Liver (tissue), 9 donors: Measurements from ENCODE around the gene CHIT1. TPM values are rescaled to one million over a fixed set of nuclear protein-coding genes. Genes with fewer than 3 reads are reported as not detected.
A peak's percentile ranks its signal among the peaks of the same experiment; 100 is the strongest.
"Not testable (repeated sequence)": the region's sequence is repeated elsewhere in the genome, so short reads cannot be mapped to it uniquely, and the experiment has no call there.

Experiments
- DNase-seq: peaks from one replicate; pipeline ENCODE4 v3.0.0-alpha.2; 2017; ENCODE audit warnings: low spot score
- H3K27ac ChIP-seq, 2 donors: one replicate each; pipeline ENCODE4 v1.7.0; 2013; ENCODE audit warnings: inconsistent platforms in 2 of 2, low read length in 2 of 2, control low read depth in 1 of 2, low read depth in 1 of 2, mild to moderate bottlenecking in 1 of 2
- H3K27me3 ChIP-seq, 4 donors: one replicate each; pipeline versions ENCODE4 v1.6.1 to v1.7.0; 2013; ENCODE audit warnings: low read length in 3 of 4, inconsistent platforms in 1 of 4, mild to moderate bottlenecking in 1 of 4, moderate library complexity in 1 of 4; ENCODE audit not compliant: control insufficient read depth in 4 of 4, insufficient read depth in 4 of 4
- H3K36me3 ChIP-seq, 4 donors: one replicate each; pipeline versions ENCODE4 v1.6.1 to v1.7.0; 2013; ENCODE audit warnings: low read length in 3 of 4, mild to moderate bottlenecking in 3 of 4, low read depth in 1 of 4, moderate library complexity in 1 of 4; ENCODE audit not compliant: control insufficient read depth in 4 of 4, insufficient read depth in 3 of 4
- H3K4me1 ChIP-seq, 4 donors: one replicate each; pipeline versions ENCODE4 v1.6.1 to v1.7.0; 2013; ENCODE audit warnings: low read length in 3 of 4, mild to moderate bottlenecking in 3 of 4, moderate library complexity in 1 of 4; ENCODE audit not compliant: control insufficient read depth in 4 of 4, insufficient read depth in 4 of 4
- H3K4me3 ChIP-seq, 3 donors: one replicate each; pipeline versions ENCODE4 v1.6.1 to v1.7.0; 2013; ENCODE audit warnings: low read length in 3 of 3, control low read depth in 1 of 3, low read depth in 1 of 3, mild to moderate bottlenecking in 1 of 3
- H3K9ac ChIP-seq, 2 donors: one replicate each; pipeline ENCODE4 v1.7.0; 2013; ENCODE audit warnings: low read length in 2 of 2, mild to moderate bottlenecking in 2 of 2, moderate library complexity in 2 of 2, control low read depth in 1 of 2, low read depth in 1 of 2
- H3K9me3 ChIP-seq, 4 donors: one replicate each; pipeline versions ENCODE4 v1.6.1 to v1.7.0; 2013; ENCODE audit warnings: low read length in 3 of 4; ENCODE audit not compliant: control insufficient read depth in 4 of 4
- ATF3 ChIP-seq: IDR thresholded peaks from 2 replicates; pipeline ENCODE4 v1.6.1; 2016; ENCODE audit warnings: antibody characterized with exemption
- EGR1 ChIP-seq, 2 donors: IDR thresholded peaks; 2 replicates each; pipeline ENCODE4 v1.6.1; 2016 to 2018; ENCODE audit warnings: antibody characterized with exemption in 2 of 2, low read depth in 2 of 2
- FOXA1 ChIP-seq: IDR thresholded peaks from 2 replicates; pipeline ENCODE4 v1.6.1; 2016; ENCODE audit warnings: antibody characterized with exemption
- FOXA2 ChIP-seq: IDR thresholded peaks from 2 replicates; pipeline ENCODE4 v1.6.1; 2016; ENCODE audit warnings: antibody characterized with exemption
- GABPA ChIP-seq, 2 donors: IDR thresholded peaks in 1 of 2; conservative IDR thresholded peaks in 1 of 2; 2 replicates each; pipeline ENCODE4 v1.6.1; 2016; ENCODE audit warnings: antibody characterized with exemption in 2 of 2, mild to moderate bottlenecking in 1 of 2, moderate library complexity in 1 of 2
- HNF4A ChIP-seq, 2 donors: conservative IDR thresholded peaks; 2 replicates each; pipeline ENCODE4 v1.6.1; 2016; ENCODE audit warnings: antibody characterized with exemption in 2 of 2, mild to moderate bottlenecking in 2 of 2
- HNF4G ChIP-seq: IDR thresholded peaks from 2 replicates; pipeline ENCODE4 v1.6.1; 2016; ENCODE audit warnings: antibody characterized with exemption
- JUND ChIP-seq, 2 donors: IDR thresholded peaks; 2 replicates each; pipeline ENCODE4 v1.6.1; 2016; ENCODE audit warnings: antibody characterized with exemption in 2 of 2
- MAX ChIP-seq: IDR thresholded peaks from 2 replicates; pipeline ENCODE4 v1.6.1; 2016; ENCODE audit warnings: antibody characterized with exemption
- NR2F2 ChIP-seq: IDR thresholded peaks from 2 replicates; pipeline ENCODE4 v1.6.1; 2016; ENCODE audit warnings: antibody characterized with exemption
- RAD21 ChIP-seq, 2 donors: IDR thresholded peaks; 2 replicates each; pipeline ENCODE4 v1.6.1; 2016; ENCODE audit warnings: antibody characterized with exemption in 2 of 2, mild to moderate bottlenecking in 2 of 2
- RXRA ChIP-seq, 2 donors: IDR thresholded peaks; 2 replicates each; pipeline ENCODE4 v1.6.1; 2017 to 2018; ENCODE audit warnings: antibody characterized with exemption in 2 of 2, mild to moderate bottlenecking in 1 of 2
- SP1 ChIP-seq: IDR thresholded peaks from 2 replicates; pipeline ENCODE4 v1.6.1; 2018; ENCODE audit warnings: antibody characterized with exemption, mild to moderate bottlenecking
- TAF1 ChIP-seq: conservative IDR thresholded peaks from 2 replicates; pipeline ENCODE4 v1.6.1; 2016; ENCODE audit warnings: antibody characterized with exemption, mild to moderate bottlenecking
- YY1 ChIP-seq: IDR thresholded peaks from 2 replicates; pipeline ENCODE4 v1.6.1; 2016; ENCODE audit warnings: antibody characterized with exemption, mild to moderate bottlenecking
- WGBS: extraction: QIAGEN DNeasy Blood & Tissue Kit; methylation state at CpG from one replicate; pipeline ENCODE4 v1.1.7; 2013; 5-methylcytosine and 5-hydroxymethylcytosine counted together
- polyA plus RNA-seq, 2 donors: library from polyadenylated mRNA; stranded (reverse) in 1 of 2; unstranded in 1 of 2; fragments of 200-250 nt in 1 of 2; fragments of >200 nt in 1 of 2; fragmentation: Nextera tagmentation in 1 of 2; extraction: Ambion mirVana in 1 of 2; gene quantifications; one replicate each; pipeline versions ENCODE4 v1.2.1 to v1.2.3, GENCODE V29; 2013 to 2015
- total RNA-seq, 2 donors: library from RNA; depleted of rRNA; stranded (reverse); fragments of >200 nt; gene quantifications; one replicate each; pipeline ENCODE4 v1.2.3, GENCODE V29; 2014
- TF ChIP-seq, protein P1 (sequence below): fragments of 150-350 bp; IDR thresholded peaks from 2 replicates; pipeline ENCODE4 v1.5.1; 2017; ENCODE audit warnings: improper control_type of control experiment, low read depth, low read length; ENCODE audit not compliant: missing input control
- TF ChIP-seq, protein P2 (sequence below): IDR thresholded peaks from 2 replicates; pipeline ENCODE4 v1.6.1; 2016; ENCODE audit warnings: antibody characterized with exemption
- TF ChIP-seq, protein P3 (sequence below): IDR thresholded peaks from 2 replicates; pipeline ENCODE4 v1.6.1; 2016; ENCODE audit warnings: antibody characterized with exemption, mild to moderate bottlenecking
- donor health status: healthy.
- donor health status: healthy.
- donor health status: healthy.
- donor health status: healthy.
- donor health status: healthy.

The CHIT1 gene
- total and polyA plus RNA-seq, 4 donors = under 0.01 to 0.07 TPM; not detected in 2

DNA sequence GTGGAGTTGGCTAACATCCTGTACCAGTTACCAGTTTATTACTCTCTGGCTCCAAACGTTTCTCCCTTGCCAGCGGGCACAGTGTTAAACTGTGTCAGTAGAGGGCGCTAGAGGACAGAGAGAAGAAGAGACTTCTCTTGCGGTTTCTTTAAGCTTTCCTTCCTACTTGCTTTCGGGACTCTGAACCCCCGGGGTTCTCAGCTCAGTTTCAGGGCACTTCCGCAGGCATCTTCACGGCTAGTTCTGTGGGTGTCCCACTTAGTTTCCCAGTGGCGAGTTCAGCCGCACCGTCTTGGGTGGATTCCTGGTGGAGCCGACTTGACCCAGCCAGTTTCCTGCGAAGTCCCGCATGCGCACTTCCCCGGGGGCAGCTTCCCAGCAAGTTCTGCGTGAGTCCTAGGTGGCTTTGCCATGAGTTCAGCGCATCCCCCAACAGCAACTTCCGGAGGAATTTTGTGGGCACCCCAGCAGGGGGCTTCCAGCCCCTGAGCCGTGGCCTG, 37.9 kb upstream of the CHIT1 start:
- H3K27ac ChIP-seq = no peak overlapping the region
- H3K4me1 ChIP-seq = peaks cover 0 to 4% (median 3%) of the 10 kb centered on the region in 4 donors
- H3K4me3 ChIP-seq = peak overlapping the region; percentile 66 to 82 (median 75)
- H3K27me3 ChIP-seq = no peaks in the 10 kb centered on the region
- no peaks in the 10 kb centered on the region for H3K36me3 ChIP-seq
- TF ChIP-seq RXRA (IDR thresholded peaks at IDR 0.05) (peak in 1 of 2 donors; percentile 8), SP1 (peak; percentile 6), HNF4A (conservative IDR thresholded peaks at IDR 0.05) (peak; percentile 12 to 38), NR2F2 (no peak), YY1 (peak; percentile 26), TAF1 (no peak), MAX (peak; percentile 18), HNF4G (no peak), FOXA2 (no peak), JUND (IDR thresholded peaks at IDR 0.05) (peak in 1 of 2 donors; percentile 21), FOXA1 (no peak), EGR1 (IDR thresholded peaks at IDR 0.05; ENCODE audit: low read depth in 2 of 2) (no peak), GABPA (IDR thresholded peaks at IDR 0.05 in 1 of 2, conservative IDR thresholded peaks at IDR 0.05 in 1 of 2) (no peak), RAD21 (IDR thresholded peaks at IDR 0.05) (peak; percentile 89 to 91), ATF3 (no peak)
- TF ChIP-seq, protein P1, sequence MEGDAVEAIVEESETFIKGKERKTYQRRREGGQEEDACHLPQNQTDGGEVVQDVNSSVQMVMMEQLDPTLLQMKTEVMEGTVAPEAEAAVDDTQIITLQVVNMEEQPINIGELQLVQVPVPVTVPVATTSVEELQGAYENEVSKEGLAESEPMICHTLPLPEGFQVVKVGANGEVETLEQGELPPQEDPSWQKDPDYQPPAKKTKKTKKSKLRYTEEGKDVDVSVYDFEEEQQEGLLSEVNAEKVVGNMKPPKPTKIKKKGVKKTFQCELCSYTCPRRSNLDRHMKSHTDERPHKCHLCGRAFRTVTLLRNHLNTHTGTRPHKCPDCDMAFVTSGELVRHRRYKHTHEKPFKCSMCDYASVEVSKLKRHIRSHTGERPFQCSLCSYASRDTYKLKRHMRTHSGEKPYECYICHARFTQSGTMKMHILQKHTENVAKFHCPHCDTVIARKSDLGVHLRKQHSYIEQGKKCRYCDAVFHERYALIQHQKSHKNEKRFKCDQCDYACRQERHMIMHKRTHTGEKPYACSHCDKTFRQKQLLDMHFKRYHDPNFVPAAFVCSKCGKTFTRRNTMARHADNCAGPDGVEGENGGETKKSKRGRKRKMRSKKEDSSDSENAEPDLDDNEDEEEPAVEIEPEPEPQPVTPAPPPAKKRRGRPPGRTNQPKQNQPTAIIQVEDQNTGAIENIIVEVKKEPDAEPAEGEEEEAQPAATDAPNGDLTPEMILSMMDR = peak; percentile 93
- TF ChIP-seq, protein P2, sequence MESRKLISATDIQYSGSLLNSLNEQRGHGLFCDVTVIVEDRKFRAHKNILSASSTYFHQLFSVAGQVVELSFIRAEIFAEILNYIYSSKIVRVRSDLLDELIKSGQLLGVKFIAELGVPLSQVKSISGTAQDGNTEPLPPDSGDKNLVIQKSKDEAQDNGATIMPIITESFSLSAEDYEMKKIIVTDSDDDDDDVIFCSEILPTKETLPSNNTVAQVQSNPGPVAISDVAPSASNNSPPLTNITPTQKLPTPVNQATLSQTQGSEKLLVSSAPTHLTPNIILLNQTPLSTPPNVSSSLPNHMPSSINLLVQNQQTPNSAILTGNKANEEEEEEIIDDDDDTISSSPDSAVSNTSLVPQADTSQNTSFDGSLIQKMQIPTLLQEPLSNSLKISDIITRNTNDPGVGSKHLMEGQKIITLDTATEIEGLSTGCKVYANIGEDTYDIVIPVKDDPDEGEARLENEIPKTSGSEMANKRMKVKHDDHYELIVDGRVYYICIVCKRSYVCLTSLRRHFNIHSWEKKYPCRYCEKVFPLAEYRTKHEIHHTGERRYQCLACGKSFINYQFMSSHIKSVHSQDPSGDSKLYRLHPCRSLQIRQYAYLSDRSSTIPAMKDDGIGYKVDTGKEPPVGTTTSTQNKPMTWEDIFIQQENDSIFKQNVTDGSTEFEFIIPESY = no peak
- TF ChIP-seq, protein P3, sequence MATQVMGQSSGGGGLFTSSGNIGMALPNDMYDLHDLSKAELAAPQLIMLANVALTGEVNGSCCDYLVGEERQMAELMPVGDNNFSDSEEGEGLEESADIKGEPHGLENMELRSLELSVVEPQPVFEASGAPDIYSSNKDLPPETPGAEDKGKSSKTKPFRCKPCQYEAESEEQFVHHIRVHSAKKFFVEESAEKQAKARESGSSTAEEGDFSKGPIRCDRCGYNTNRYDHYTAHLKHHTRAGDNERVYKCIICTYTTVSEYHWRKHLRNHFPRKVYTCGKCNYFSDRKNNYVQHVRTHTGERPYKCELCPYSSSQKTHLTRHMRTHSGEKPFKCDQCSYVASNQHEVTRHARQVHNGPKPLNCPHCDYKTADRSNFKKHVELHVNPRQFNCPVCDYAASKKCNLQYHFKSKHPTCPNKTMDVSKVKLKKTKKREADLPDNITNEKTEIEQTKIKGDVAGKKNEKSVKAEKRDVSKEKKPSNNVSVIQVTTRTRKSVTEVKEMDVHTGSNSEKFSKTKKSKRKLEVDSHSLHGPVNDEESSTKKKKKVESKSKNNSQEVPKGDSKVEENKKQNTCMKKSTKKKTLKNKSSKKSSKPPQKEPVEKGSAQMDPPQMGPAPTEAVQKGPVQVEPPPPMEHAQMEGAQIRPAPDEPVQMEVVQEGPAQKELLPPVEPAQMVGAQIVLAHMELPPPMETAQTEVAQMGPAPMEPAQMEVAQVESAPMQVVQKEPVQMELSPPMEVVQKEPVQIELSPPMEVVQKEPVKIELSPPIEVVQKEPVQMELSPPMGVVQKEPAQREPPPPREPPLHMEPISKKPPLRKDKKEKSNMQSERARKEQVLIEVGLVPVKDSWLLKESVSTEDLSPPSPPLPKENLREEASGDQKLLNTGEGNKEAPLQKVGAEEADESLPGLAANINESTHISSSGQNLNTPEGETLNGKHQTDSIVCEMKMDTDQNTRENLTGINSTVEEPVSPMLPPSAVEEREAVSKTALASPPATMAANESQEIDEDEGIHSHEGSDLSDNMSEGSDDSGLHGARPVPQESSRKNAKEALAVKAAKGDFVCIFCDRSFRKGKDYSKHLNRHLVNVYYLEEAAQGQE = no peak
- no peaks in the 10 kb centered on the region for H3K9me3 ChIP-seq
- H3K9ac ChIP-seq = peak overlapping the region; percentile 61
- whole genome bisulfite sequencing = 1% methylated on average over 20 of the region's 20 CpGs
- DNase-seq = peak; percentile 78

- not testable (repeated sequence) for H3K27me3 ChIP-seq, DNase-seq, H3K4me1 ChIP-seq, H3K9ac ChIP-seq, H3K36me3 ChIP-seq, H3K9me3 ChIP-seq, H3K4me3 ChIP-seq, H3K27ac ChIP-seq
- WGBS = 60% methylated on average over 5 of the region's 5 CpGs
These were observed 36.7 kb upstream of the CHIT1 start for GRCh38 chr1:203266140-203266539.
